Neural progenitor cell (in vitro differentiated cells): ENCODE data around the gene SNX25. TPM values are rescaled to one million over a fixed set of nuclear protein-coding genes. Genes with fewer than 3 reads are reported as not detected.

Source experiments
- DNase-seq: peaks from one replicate; pipeline ENCODE4 v3.0.0-alpha.2; 2016; ENCODE audit warnings: low spot score
- H2AFZ ChIP-seq: fragments of 200-600 bp; sonication (generic); replicated peaks from 2 replicates; pipeline ENCODE4 v1.6.1; 2016; ENCODE audit warnings: antibody characterized with exemption
- H3F3A ChIP-seq: fragments of 200-600 bp; sonication (generic); 2 replicates; pipeline ENCODE4 v1.6.1; 2016; ENCODE audit warnings: antibody characterized with exemption, low read depth
- H3K27ac ChIP-seq: fragments of 200-600 bp; sonication (generic); 2 replicates; pipeline ENCODE4 v1.5.1; 2016; ENCODE audit warnings: mild to moderate bottlenecking
- H3K27me3 ChIP-seq: fragments of 200-600 bp; sonication (generic); 2 replicates; pipeline ENCODE4 v1.6.1; 2016; ENCODE audit warnings: mild to moderate bottlenecking, moderate library complexity
- H3K36me3 ChIP-seq: fragments of 200-600 bp; sonication (generic); 2 replicates; pipeline ENCODE4 v1.5.1; 2016
- H3K4me1 ChIP-seq: fragments of 200-600 bp; sonication (generic); 2 replicates; pipeline ENCODE4 v1.6.1; 2016; ENCODE audit warnings: mixed run types
- H3K4me2 ChIP-seq: fragments of 200-600 bp; sonication (generic); 2 replicates; pipeline ENCODE4 v1.6.1; 2016
- H3K4me3 ChIP-seq: fragments of 200-600 bp; sonication (generic); 2 replicates; pipeline ENCODE4 v1.5.1; 2016
- H3K79me2 ChIP-seq: fragments of 200-600 bp; sonication (generic); 2 replicates; pipeline ENCODE4 v1.6.1; 2016; ENCODE audit warnings: low read depth
- H3K9ac ChIP-seq: fragments of 200-600 bp; sonication (generic); 2 replicates; pipeline ENCODE4 v1.6.1; 2016
- H3K9me3 ChIP-seq: fragments of 200-600 bp; sonication (generic); 2 replicates; pipeline ENCODE4 v1.5.1; 2016; ENCODE audit warnings: low read depth
- H4K20me1 ChIP-seq: fragments of 200-600 bp; sonication (generic); 2 replicates; pipeline ENCODE4 v1.6.1; 2016; ENCODE audit warnings: low read depth
- H3K27ac Mint-ChIP-seq: 3 replicates; pipeline ENCODE4 v1.8.0; 2021; ENCODE audit warnings: mixed read lengths
- H3K27me3 Mint-ChIP-seq: 2 replicates; pipeline ENCODE4 v1.8.0; 2022; ENCODE audit warnings: low read depth, mild to moderate bottlenecking, inconsistent platforms, moderate library complexity, mixed read lengths; ENCODE audit not compliant: insufficient read depth
- H3K36me3 Mint-ChIP-seq: 3 replicates; pipeline ENCODE4 v1.8.0; 2021; ENCODE audit warnings: mixed read lengths
- H3K4me1 Mint-ChIP-seq: 3 replicates; pipeline ENCODE4 v1.8.0; 2021; ENCODE audit warnings: mixed read lengths
- H3K4me3 Mint-ChIP-seq: 3 replicates; pipeline ENCODE4 v1.8.0; 2021; ENCODE audit warnings: mild to moderate bottlenecking, moderate library complexity, mixed read lengths
- H3K9me3 Mint-ChIP-seq: 3 replicates; pipeline ENCODE4 v1.8.0; 2020; ENCODE audit warnings: mixed read lengths
- EZH2 ChIP-seq: fragments of 200-600 bp; sonication (generic); IDR thresholded peaks from 2 replicates; pipeline ENCODE4 v1.6.1; 2017; ENCODE audit warnings: antibody characterized with exemption, mild to moderate bottlenecking, moderate library complexity
- EZH2phosphoT487 ChIP-seq: fragments of 200-600 bp; sonication (generic); IDR thresholded peaks from 2 replicates; pipeline ENCODE4 v1.6.1; 2017; ENCODE audit warnings: antibody characterized with exemption
- total RNA-seq: library from RNA; depleted of rRNA; stranded (reverse); fragments of >200 nt; gene quantifications from 2 replicates; pipeline ENCODE4 v1.2.3, GENCODE V29; 2015; ENCODE audit warnings: low replicate concordance
- TF ChIP-seq, protein P1 (sequence below): fragments of 200-600 bp; sonication (generic); IDR thresholded peaks from 2 replicates; pipeline ENCODE4 v1.5.1; 2017; ENCODE audit warnings: antibody characterized with exemption, mild to moderate bottlenecking

SNX25 gene
- total RNA-seq, 1 donor from 2014 or later: 50.8 TPM

GRCh38 chr4:185408432-185408831, 199.0 kb downstream of the SNX25 start:
- Histone ChIP-seq H3K4me2 (no peak overlapping the region), H3K79me2 (no peaks in the 10 kb centered on the region), H3K9ac (no peak overlapping the region), H3K27me3 (no peaks in the 10 kb centered on the region), H3F3A (no peaks in the 10 kb centered on the region), H3K36me3 (peaks cover 6% of the 10 kb centered on the region), H3K4me1 (no peaks in the 10 kb centered on the region), H3K9me3 (peaks cover 5% of the 10 kb centered on the region), H3K4me3 (no peak overlapping the region), H3K27ac (no peak overlapping the region), H4K20me1 (no peaks in the 10 kb centered on the region), H2AFZ (no peak overlapping the region)
- Mint-ChIP-seq H3K9me3 (no peaks in the 10 kb centered on the region), H3K4me3 (no peak overlapping the region), H3K27me3 (peaks cover 5% of the 10 kb centered on the region), H3K4me1 (peaks cover 3% of the 10 kb centered on the region), H3K36me3 (peaks cover 16% of the 10 kb centered on the region), H3K27ac (no peak overlapping the region)
- no peak for DNase-seq
- TF ChIP-seq, protein P1, sequence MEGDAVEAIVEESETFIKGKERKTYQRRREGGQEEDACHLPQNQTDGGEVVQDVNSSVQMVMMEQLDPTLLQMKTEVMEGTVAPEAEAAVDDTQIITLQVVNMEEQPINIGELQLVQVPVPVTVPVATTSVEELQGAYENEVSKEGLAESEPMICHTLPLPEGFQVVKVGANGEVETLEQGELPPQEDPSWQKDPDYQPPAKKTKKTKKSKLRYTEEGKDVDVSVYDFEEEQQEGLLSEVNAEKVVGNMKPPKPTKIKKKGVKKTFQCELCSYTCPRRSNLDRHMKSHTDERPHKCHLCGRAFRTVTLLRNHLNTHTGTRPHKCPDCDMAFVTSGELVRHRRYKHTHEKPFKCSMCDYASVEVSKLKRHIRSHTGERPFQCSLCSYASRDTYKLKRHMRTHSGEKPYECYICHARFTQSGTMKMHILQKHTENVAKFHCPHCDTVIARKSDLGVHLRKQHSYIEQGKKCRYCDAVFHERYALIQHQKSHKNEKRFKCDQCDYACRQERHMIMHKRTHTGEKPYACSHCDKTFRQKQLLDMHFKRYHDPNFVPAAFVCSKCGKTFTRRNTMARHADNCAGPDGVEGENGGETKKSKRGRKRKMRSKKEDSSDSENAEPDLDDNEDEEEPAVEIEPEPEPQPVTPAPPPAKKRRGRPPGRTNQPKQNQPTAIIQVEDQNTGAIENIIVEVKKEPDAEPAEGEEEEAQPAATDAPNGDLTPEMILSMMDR: no peak
- no peak for TF ChIP-seq EZH2phosphoT487
- TF ChIP-seq EZH2: no peak

DNA sequence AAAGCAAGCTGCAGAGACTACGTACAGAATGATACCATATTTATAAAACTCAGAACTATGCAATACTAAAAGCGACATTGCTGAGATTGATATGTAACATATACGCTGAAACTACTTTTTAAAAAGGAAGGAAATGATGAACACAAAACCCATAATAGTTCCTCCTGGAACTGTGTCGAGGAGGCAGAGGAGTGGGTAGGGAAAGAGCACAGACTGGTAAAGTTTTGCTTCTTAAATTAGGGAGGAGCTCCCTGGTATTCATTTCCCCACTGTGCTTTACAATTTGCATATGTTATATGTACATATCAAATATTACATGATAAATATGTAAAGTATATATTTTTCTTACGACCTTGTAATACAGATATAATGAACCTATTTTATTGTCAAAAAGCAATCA, 202.5 kb downstream of the SNX25 start:
- no peak overlapping the region for H3K27ac Mint-ChIP-seq
- Histone ChIP-seq H2AFZ (no peak overlapping the region), H3K4me2 (no peak overlapping the region), H3K9me3 (peaks cover 5% of the 10 kb centered on the region), H3K27me3 (no peaks in the 10 kb centered on the region), H3K4me3 (no peak overlapping the region), H3K4me1 (no peaks in the 10 kb centered on the region), H3K36me3 (peaks cover 6% of the 10 kb centered on the region), H3F3A (no peaks in the 10 kb centered on the region), H3K9ac (no peak overlapping the region), H3K27ac (no peak overlapping the region), H3K79me2 (no peaks in the 10 kb centered on the region), H4K20me1 (no peaks in the 10 kb centered on the region)
- H3K36me3 Mint-ChIP-seq: peaks cover 21% of the 10 kb centered on the region
- H3K27me3 Mint-ChIP-seq: peaks cover 5% of the 10 kb centered on the region
- no peaks in the 10 kb centered on the region for H3K4me1 Mint-ChIP-seq
- no peak for DNase-seq
- H3K4me3 Mint-ChIP-seq: no peak overlapping the region
- TF ChIP-seq EZH2 (no peak), EZH2phosphoT487 (no peak)
- TF ChIP-seq, protein P1: no peak
- H3K9me3 Mint-ChIP-seq: no peaks in the 10 kb centered on the region

GRCh38 chr4:185412412-185412811, 203.0 kb downstream of the SNX25 start:
- Histone ChIP-seq H3K27me3 (no peaks in the 10 kb centered on the region), H3K9me3 (peaks cover 5% of the 10 kb centered on the region), H3K9ac (no peak overlapping the region), H2AFZ (no peak overlapping the region), H4K20me1 (no peaks in the 10 kb centered on the region), H3K36me3 (peaks cover 6% of the 10 kb centered on the region), H3F3A (no peaks in the 10 kb centered on the region), H3K79me2 (no peaks in the 10 kb centered on the region), H3K4me3 (no peak overlapping the region), H3K27ac (no peak overlapping the region), H3K4me1 (no peaks in the 10 kb centered on the region), H3K4me2 (no peak overlapping the region)
- H3K27me3 Mint-ChIP-seq: peaks cover 5% of the 10 kb centered on the region
- H3K9me3 Mint-ChIP-seq: no peaks in the 10 kb centered on the region
- peaks cover 23% of the 10 kb centered on the region for H3K36me3 Mint-ChIP-seq
- H3K27ac Mint-ChIP-seq: no peak overlapping the region
- no peak overlapping the region for H3K4me3 Mint-ChIP-seq
- TF ChIP-seq, protein P1: no peak
- TF ChIP-seq EZH2phosphoT487: no peak
- no peak for TF ChIP-seq EZH2
- DNase-seq: no peak
- no peaks in the 10 kb centered on the region for H3K4me1 Mint-ChIP-seq

Other genes starting within 250 kb of the SNX25 start
- gene HELT, start 191.1 kb upstream of the SNX25 start, total RNA-seq: not detected in 2 replicates
- 14.7 and 21.2 TPM in 2 replicates for gene SLC25A4, start 66.3 kb upstream of the SNX25 start, total RNA-seq
- 45.6 and 78.6 TPM in 2 replicates for gene CFAP97, start 5.6 kb upstream of the SNX25 start, total RNA-seq
- 0.69 and 1.3 TPM in 2 replicates for gene LRP2BP, start 186.3 kb downstream of the SNX25 start, total RNA-seq
- gene ANKRD37, start 187.2 kb downstream of the SNX25 start, total RNA-seq: 12.5 and 16.3 TPM in 2 replicates
- gene UFSP2, start 216.4 kb downstream of the SNX25 start, total RNA-seq: 43.0 and 56.9 TPM in 2 replicates